ENCODE data around the gene ATP11A. TPM values are rescaled to one million over a fixed set of nuclear protein-coding genes. Genes with fewer than 3 reads are reported as not detected.

The ATP11A gene
- total and polyA plus RNA-seq, 2 experiments from 2014 or later: 12.3 to 52.6 TPM

GRCh38 chr13:112893207-112893569 lies 203.3 kb downstream of the ATP11A start:
- ATAC-seq (no peak), DNase-seq (ENCODE audit: low spot score) (no peak)
- peaks cover 10% of the 10 kb centered on the region; the same call in 1 of the 2 replicates for H3K27me3 ChIP-seq (ENCODE audit: insufficient read depth)
- H3K27ac ChIP-seq (ENCODE audit: low read depth): peak overlapping the region; percentile 50; the same call in 1 of the 2 replicates
- peak overlapping the region; percentile 76 for H3K4me2 ChIP-seq
- peaks cover 3% of the 10 kb centered on the region; the same call in 1 of the 3 replicates for H3K36me3 Mint-ChIP-seq (ENCODE audit: low read depth)
- peaks cover 28% of the 10 kb centered on the region for H3K27me3 Mint-ChIP-seq (ENCODE audit: insufficient read depth, low read depth, poor library complexity)
- no peaks in the 10 kb centered on the region for H3K36me3 ChIP-seq (ENCODE audit: insufficient read depth)
- H3F3A ChIP-seq (replicated peaks; ENCODE audit: low read depth): peaks cover 19% of the 10 kb centered on the region
- TF ChIP-seq ETS1 (IDR thresholded peaks at IDR 0.05): no peak
- no peak for TF ChIP-seq EZH2 (IDR thresholded peaks at IDR 0.05; ENCODE audit: low read depth, unreplicated experiment)
- TF ChIP-seq CTCF (conservative IDR thresholded peaks at IDR 0.05; ENCODE audit: low read depth in 2 of 2): no peak
- no peak for TF ChIP-seq JUNB (IDR thresholded peaks at IDR 0.05; ENCODE audit: unreplicated experiment)
- TF ChIP-seq ZNF114 (CRISPR knock-in tag; IDR thresholded peaks at IDR 0.05): no peak
- TF ChIP-seq STAT1 (IDR thresholded peaks at IDR 0.05; ENCODE audit: unreplicated experiment): no peak
- TF ChIP-seq EZH2phosphoT487 (IDR thresholded peaks at IDR 0.05; ENCODE audit: unreplicated experiment): no peak
- TF ChIP-seq REST (IDR thresholded peaks at IDR 0.05; ENCODE audit: unreplicated experiment): no peak
- no peak for TF ChIP-seq CREB1 (CRISPR knock-in tag; IDR thresholded peaks at IDR 0.05; ENCODE audit: low read depth)
- TF ChIP-seq ZNF462 (CRISPR knock-in tag; IDR thresholded peaks at IDR 0.05): no peak
- no peak for TF ChIP-seq ZNF331 (CRISPR knock-in tag; IDR thresholded peaks at IDR 0.05; ENCODE audit: low read depth)
- TF ChIP-seq NANOG (IDR thresholded peaks at IDR 0.05; ENCODE audit: borderline replicate concordance): no peak
- no peak for TF ChIP-seq POLR2AphosphoS5 (IDR thresholded peaks at IDR 0.05; ENCODE audit: low read depth)
- no peak overlapping the region; the same call in 1 of the 2 replicates for H3K27ac Mint-ChIP-seq
- H3K9me2 ChIP-seq (ENCODE audit: insufficient read depth): no peaks in the 10 kb centered on the region
- peak overlapping the region; percentile 62 for H3K4me3 Mint-ChIP-seq
- H2AFZ ChIP-seq: peak overlapping the region; percentile 90
- peak overlapping the region; percentile 52 for H3K4me3 ChIP-seq
- no peaks in the 10 kb centered on the region for H3K9me3 Mint-ChIP-seq
- H3K4me1 Mint-ChIP-seq: peaks cover 40% of the 10 kb centered on the region
- peaks cover 25% of the 10 kb centered on the region for H3K4me1 ChIP-seq (ENCODE audit: insufficient read depth)
- H4K20me1 ChIP-seq (replicated peaks; ENCODE audit: insufficient read depth): no peaks in the 10 kb centered on the region
- no peaks in the 10 kb centered on the region for H3K79me2 ChIP-seq (replicated peaks; ENCODE audit: insufficient read depth)

Measured in GM23338 (cell line).